Pancreas (tissue), 10 donors: Measurements from ENCODE around the gene OR10G3. TPM values are rescaled to one million over a fixed set of nuclear protein-coding genes. Genes with fewer than 3 reads are reported as not detected.

Experiments used
- ATAC-seq, 4 donors: fragments of 200-7000 bp; cut with Tn5 transposase; one replicate each; pipeline versions ENCODE4 v1.8.0 to v1.9.1; 2020; ENCODE audit warnings: mild to moderate bottlenecking in 4 of 4, moderate library complexity in 4 of 4
- DNase-seq, 6 donors: peaks; one replicate each; pipeline ENCODE4 v3.0.0-alpha.2; 2020
- FAIRE-seq: peaks from 2 replicates; lab custom pipeline; 2012; peaks lifted over from hg19 to GRCh38; lab: Jason Lieb, UNC
- H3K27ac ChIP-seq, 4 donors: fragments of 200-600 bp; sonication (generic); 1 replicate in 3 of 4; 2 replicates in 1 of 4; pipeline versions ENCODE4 v1.5.0 to v1.8.0; 2020
- H3K27me3 ChIP-seq, 4 donors: fragments of 200-600 bp; one replicate each; pipeline ENCODE4 v1.8.0; 2021
- H3K36me3 ChIP-seq, 3 donors: fragments of 200-600 bp; sonication (generic) in 1 of 3; one replicate each; pipeline versions ENCODE4 v1.5.0 to v1.8.0; 2020 to 2021
- H3K4me1 ChIP-seq, 3 donors: fragments of 200-600 bp; one replicate each; pipeline ENCODE4 v1.8.0; 2021
- H3K4me3 ChIP-seq, 4 donors: fragments of 200-600 bp; sonication (generic) in 2 of 4; one replicate each; pipeline versions ENCODE4 v1.5.0 to v1.8.0; 2020 to 2021
- H3K9me3 ChIP-seq, 4 donors: fragments of 200-600 bp; one replicate each; pipeline ENCODE4 v1.8.0; 2021
- WGBS, 2 donors: extraction: QIAGEN DNeasy Blood & Tissue Kit; methylation state at CpG; one replicate each; pipeline ENCODE4 v1.1.7; 2013; 5-methylcytosine and 5-hydroxymethylcytosine counted together
- intact Hi-C, 3 donors: fragments of 100-400 bp; cut with DNase I; formaldehyde crosslinking; loops; one replicate each; pipeline versions ENCODE4 v1.11.1 to v1.14.2; 2022
- polyA plus RNA-seq, 2 donors: library from polyadenylated mRNA; stranded (reverse); fragments of 200-250 nt; gene quantifications; one replicate each; pipeline ENCODE4 v1.2.3, GENCODE V29; 2013
- total RNA-seq, 6 donors: library from RNA; stranded (reverse); fragmentation: NEBNext Ultra II Directional in 4 of 6; extraction: Animal tissue kit (Norgen Biotek cat#: 25700) in 4 of 6; gene quantifications; one replicate each; pipeline versions ENCODE4 v1.2.1 to v1.2.4, GENCODE V29; 2021 to 2023
- TF ChIP-seq, protein P1 (sequence below), 4 donors: fragments of 200-600 bp; sonication (generic) in 3 of 4; IDR thresholded peaks; one replicate each; pipeline versions ENCODE4 v1.5.0 to v1.8.0; 2021; ENCODE audit warnings: antibody characterized with exemption in 4 of 4
- donor health status: healthy with polysubstance abuse.
- donor health status: DM: no; HTN: no; CAD: no; lungs with moderate emphysema.
- donor health status: DM: no; HTN: no; CAD: no.
- donor health status: control.
- donor health status: control.
- donor health status: Bipolar disorder and iron deficiency.
- donor health status: DM: yes; HTN: yes; CAD: no.
- donor health status: DM: no; HTN: no; CAD: no.
- donor health status: DM: no; HTN: no; CAD: no.
- donor health status: DM: yes; HTN: yes; CAD: no.

The OR10G3 gene
- total and polyA plus RNA-seq, 8 donors, result not detected

DNA sequence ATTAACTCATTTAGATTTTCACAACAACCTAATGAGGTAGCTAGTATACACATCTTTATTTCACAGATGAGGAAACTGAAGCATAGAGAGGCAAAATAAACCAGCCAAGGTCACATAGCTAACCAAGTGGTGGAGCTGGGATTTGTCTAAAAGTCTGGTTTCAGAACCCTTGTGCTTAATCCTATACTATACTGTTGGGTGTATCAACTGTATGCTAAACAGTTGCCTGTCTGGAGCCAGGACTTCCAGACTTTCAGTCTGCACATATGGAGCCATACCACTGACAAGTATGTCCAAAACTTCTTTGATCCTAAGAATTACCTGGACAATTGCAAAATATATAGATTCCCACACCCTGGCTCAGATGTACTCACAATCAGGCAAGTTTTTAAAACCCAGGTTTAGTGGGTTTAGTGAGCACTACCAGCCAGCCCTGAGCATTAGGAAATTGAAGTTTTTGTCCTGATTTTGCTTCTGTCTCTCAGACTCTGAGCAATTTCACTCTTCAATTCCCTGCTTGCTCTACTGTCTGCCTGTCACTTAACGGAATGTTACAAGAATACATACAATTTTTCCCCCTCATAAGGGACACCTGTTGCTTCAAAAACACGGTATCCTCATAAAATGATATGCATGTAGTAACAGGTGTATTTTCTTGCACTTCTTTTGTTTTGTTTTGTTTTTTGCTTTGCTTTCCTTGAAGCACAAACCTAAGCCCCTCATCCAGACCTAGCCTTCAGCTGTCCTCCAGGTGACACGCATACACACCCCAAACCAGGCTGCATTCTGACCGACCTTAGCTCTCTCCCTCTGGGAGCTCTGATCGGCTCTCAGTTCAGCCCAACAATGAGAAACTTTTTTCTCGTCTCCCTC lies 44.1 kb downstream of the OR10G3 start:
- H3K9me3 ChIP-seq, result no peaks in the 10 kb centered on the region
- FAIRE-seq, result no peak
- TF ChIP-seq, protein P1, sequence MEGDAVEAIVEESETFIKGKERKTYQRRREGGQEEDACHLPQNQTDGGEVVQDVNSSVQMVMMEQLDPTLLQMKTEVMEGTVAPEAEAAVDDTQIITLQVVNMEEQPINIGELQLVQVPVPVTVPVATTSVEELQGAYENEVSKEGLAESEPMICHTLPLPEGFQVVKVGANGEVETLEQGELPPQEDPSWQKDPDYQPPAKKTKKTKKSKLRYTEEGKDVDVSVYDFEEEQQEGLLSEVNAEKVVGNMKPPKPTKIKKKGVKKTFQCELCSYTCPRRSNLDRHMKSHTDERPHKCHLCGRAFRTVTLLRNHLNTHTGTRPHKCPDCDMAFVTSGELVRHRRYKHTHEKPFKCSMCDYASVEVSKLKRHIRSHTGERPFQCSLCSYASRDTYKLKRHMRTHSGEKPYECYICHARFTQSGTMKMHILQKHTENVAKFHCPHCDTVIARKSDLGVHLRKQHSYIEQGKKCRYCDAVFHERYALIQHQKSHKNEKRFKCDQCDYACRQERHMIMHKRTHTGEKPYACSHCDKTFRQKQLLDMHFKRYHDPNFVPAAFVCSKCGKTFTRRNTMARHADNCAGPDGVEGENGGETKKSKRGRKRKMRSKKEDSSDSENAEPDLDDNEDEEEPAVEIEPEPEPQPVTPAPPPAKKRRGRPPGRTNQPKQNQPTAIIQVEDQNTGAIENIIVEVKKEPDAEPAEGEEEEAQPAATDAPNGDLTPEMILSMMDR (IDR thresholded peaks at IDR 0.05), result no peak
- H3K27me3 ChIP-seq, result peaks cover 0 to 3% (median 0%) of the 10 kb centered on the region in 4 donors
- WGBS, 2 donors, result 32 to 36% methylated on average over 6 of the region's 6 CpGs
- no peak for DNase-seq
- H3K36me3 ChIP-seq, result no peaks in the 10 kb centered on the region
- no peaks in the 10 kb centered on the region for H3K4me1 ChIP-seq
- intact Hi-C loops, result no loop called here
- ATAC-seq, result peak in 3 of 4 donors; percentile 28 to 40 (median 40)
- H3K4me3 ChIP-seq, result peak overlapping the region in 1 of 4 donors; percentile 36
- H3K27ac ChIP-seq, result no peak overlapping the region

DNA sequence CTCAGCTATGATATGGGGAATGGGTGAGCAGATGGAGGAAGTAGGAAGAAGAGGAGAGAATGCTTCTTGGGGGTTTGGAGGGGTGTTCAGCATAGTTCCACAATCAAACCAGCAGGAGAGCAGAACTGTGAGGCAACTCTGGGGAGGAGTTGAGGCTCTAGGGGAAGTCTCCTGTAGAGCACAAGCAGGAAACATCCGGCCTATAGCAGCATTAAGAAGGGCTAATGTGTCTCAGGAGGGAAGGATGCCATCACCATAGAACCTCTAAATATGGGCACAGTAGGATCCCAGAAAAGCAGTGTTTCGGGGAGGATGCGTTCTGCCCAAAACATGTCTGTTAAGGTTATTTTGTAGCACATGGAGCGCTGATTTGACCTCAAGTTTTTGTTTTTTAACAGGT lies 45.3 kb downstream of the OR10G3 start:
- ATAC-seq (no peak), FAIRE-seq (no peak)
- intact Hi-C loops, result no loop called here

DNA sequence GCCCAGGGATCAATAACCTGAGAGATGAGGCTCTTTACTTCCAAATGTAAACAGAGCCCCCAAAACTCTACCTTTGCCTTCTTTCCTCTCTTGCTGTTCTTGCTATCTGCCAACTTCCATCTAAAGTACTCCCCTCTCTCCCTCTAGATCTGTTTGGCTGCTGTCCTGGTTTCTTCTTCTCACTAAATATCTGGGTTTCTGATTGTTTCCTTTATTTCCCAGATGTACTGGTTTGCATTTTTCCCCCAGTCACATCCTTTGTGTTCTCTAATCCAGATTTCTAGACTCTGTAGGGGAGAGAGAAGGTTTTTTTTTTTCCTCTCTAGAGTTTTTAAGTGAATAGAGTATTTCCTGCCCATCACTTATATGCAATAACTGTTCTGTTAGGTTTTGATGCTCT lies 46.6 kb downstream of the OR10G3 start:
- Histone ChIP-seq H3K27ac (no peak overlapping the region), H3K4me3 (no peak overlapping the region), H3K4me1 (no peaks in the 10 kb centered on the region), H3K36me3 (no peaks in the 10 kb centered on the region), H3K9me3 (no peaks in the 10 kb centered on the region), H3K27me3 (no peaks in the 10 kb centered on the region)
- intact Hi-C loops, result no loop called here
- DNase-seq, result no peak
- no peak for FAIRE-seq
- TF ChIP-seq, protein P1 (IDR thresholded peaks at IDR 0.05), result no peak
- ATAC-seq, result no peak

More for the DNA sequence above, 45.3 kb downstream of the OR10G3 start:
- H3K4me1 ChIP-seq, result no peaks in the 10 kb centered on the region
- WGBS, 2 donors, result 83 to 84% methylated on average over 4 of the region's 4 CpGs
- no peak overlapping the region for H3K27ac ChIP-seq
- TF ChIP-seq, protein P1 (IDR thresholded peaks at IDR 0.05), result no peak
- no peak for DNase-seq
- H3K4me3 ChIP-seq, result no peak overlapping the region
- no peaks in the 10 kb centered on the region for H3K36me3 ChIP-seq
- no peaks in the 10 kb centered on the region for H3K9me3 ChIP-seq
- no peaks in the 10 kb centered on the region for H3K27me3 ChIP-seq

DNA sequence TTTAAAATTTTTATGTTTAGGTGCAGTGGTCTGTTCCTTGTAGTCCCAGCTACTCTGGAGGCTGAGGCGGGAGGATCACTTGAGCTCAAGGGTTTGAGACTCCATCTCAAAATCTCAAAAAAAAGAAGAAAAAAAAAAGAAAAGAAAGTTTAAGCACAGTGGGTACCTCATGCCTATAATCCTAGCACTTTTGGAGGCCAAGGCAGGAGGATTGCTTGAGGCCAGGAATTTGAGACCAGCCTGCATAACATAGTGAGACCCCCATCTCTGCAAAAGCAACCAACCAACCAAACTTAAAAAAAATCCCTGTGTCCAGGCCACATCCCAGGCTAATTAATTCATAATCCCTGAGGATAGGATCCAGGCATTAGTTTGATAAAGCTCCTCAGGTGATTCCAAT lies 50.4 kb downstream of the OR10G3 start:
- FAIRE-seq, result no peak
- Histone ChIP-seq H3K36me3 (no peaks in the 10 kb centered on the region), H3K9me3 (no peaks in the 10 kb centered on the region), H3K27ac (no peak overlapping the region), H3K4me1 (no peaks in the 10 kb centered on the region), H3K27me3 (no peaks in the 10 kb centered on the region), H3K4me3 (no peak overlapping the region)
- intact Hi-C loops, result no loop called here
- WGBS, 2 donors, result 100% methylated on average over 1 of the region's 1 CpG
- no peak for DNase-seq
- TF ChIP-seq, protein P1 (IDR thresholded peaks at IDR 0.05), result no peak
- no peak for ATAC-seq
